PC-3 (cell line): ENCODE measurements around the gene GDI2.

ENCODE experiments used
- EZH2 ChIP-seq: fragments of 300-600 bp; sonication (generic); IDR thresholded peaks from one replicate; pipeline ENCODE4 v1.6.1; 2017; ENCODE audit warnings: antibody characterized with exemption, mild to moderate bottlenecking, low read length; ENCODE audit not compliant: unreplicated experiment
- EZH2phosphoT487 ChIP-seq: fragments of 300-600 bp; sonication (generic); IDR thresholded peaks from 2 replicates; pipeline ENCODE4 v1.6.1; 2018; ENCODE audit warnings: mild to moderate bottlenecking, antibody characterized with exemption, low read length, borderline replicate concordance
- TF ChIP-seq, protein P1 (sequence below): fragments of 300-600 bp; sonication (generic); conservative IDR thresholded peaks from 2 replicates; pipeline ENCODE4 v1.5.1; 2017; ENCODE audit warnings: antibody characterized with exemption, low read depth, mild to moderate bottlenecking, low read length

GRCh38 chr10:5818894-5819293 lies 5.7 kb upstream of the GDI2 start:
- TF ChIP-seq, protein P1, sequence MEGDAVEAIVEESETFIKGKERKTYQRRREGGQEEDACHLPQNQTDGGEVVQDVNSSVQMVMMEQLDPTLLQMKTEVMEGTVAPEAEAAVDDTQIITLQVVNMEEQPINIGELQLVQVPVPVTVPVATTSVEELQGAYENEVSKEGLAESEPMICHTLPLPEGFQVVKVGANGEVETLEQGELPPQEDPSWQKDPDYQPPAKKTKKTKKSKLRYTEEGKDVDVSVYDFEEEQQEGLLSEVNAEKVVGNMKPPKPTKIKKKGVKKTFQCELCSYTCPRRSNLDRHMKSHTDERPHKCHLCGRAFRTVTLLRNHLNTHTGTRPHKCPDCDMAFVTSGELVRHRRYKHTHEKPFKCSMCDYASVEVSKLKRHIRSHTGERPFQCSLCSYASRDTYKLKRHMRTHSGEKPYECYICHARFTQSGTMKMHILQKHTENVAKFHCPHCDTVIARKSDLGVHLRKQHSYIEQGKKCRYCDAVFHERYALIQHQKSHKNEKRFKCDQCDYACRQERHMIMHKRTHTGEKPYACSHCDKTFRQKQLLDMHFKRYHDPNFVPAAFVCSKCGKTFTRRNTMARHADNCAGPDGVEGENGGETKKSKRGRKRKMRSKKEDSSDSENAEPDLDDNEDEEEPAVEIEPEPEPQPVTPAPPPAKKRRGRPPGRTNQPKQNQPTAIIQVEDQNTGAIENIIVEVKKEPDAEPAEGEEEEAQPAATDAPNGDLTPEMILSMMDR: no peak
- TF ChIP-seq EZH2phosphoT487: no peak
- TF ChIP-seq EZH2: no peak
